GM19035 (cell line): ENCODE measurements around the gene ATP6V0B.

Source experiments
- ATAC-seq: cut with Tn5 transposase; IDR thresholded peaks from one replicate; pipeline ENCODE4 v1.9.1; 2021; ENCODE audit not compliant: unreplicated experiment

The ATP6V0B gene

DNA sequence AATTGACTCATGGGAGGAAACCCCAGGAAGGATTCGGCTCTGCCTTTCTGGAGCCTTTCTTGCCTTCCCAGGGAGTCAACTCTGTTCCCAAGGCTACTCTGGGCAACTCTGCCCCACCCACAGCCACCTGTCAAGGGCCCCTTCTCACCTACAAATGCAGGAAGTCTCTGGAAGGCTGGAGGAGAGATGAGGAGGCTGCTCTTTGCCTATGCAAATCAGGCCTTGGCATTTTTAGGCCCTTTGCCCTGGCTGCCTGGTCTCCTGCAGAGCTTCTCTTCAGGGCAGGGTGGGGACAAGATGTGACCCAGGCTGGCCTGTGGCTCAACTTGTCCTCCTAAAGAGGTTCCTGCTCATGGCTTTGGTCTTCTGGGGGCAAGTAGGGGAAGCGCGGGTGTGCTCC is 51.1 kb downstream of the ATP6V0B start:
- ATAC-seq = no peak

DNA sequence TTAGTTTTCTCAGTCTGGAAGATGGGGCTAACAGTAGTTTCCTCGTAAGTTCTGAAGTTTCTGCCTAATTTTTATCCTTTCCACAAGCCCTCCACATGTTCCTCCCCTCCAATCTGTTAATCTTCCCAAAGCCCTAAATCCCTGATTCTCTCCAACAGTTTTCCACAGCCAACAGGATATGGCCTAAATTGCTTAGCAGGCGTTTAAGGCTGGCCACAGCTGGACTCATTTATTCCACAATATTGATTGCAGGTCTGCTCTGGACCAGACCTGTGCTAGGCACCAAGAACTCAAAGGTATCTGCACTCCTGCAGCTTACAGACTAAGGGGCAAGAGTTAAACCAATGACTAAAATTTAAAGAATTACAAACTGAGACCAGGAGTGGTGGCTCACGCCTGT is 52.6 kb downstream of the ATP6V0B start:
- ATAC-seq = no peak
